Lower leg skin (tissue), 3 donors: ENCODE measurements around the gene PPIP5K1.
"Not testable (repeated sequence)": the region's sequence is repeated elsewhere in the genome, so short reads cannot be mapped to it uniquely, and the experiment has no call there.

ENCODE experiments used
- CTCF ChIP-seq, 3 donors: fragments of 450-650 bp; IDR thresholded peaks; one replicate each; pipeline ENCODE4 v1.5.1; 2016; ENCODE audit warnings: antibody characterized with exemption in 3 of 3, mild to moderate bottlenecking in 3 of 3, moderate library complexity in 2 of 3
- POLR2A ChIP-seq, 2 donors: fragments of 450-650 bp; IDR thresholded peaks; one replicate each; pipeline ENCODE4 v1.6.1; 2016 to 2017; ENCODE audit warnings: antibody characterized with exemption in 2 of 2, mild to moderate bottlenecking in 1 of 2, moderate library complexity in 1 of 2

- TF ChIP-seq CTCF, POLR2A (IDR thresholded peaks at IDR 0.05): not testable (repeated sequence)
Measured at GRCh38 chr15:43574607-43575006, 15.4 kb downstream of the PPIP5K1 start.
